Glutamatergic neuron (in vitro differentiated cells): ENCODE measurements around the gene APOBEC2. TPM values are rescaled to one million over a fixed set of nuclear protein-coding genes. Genes with fewer than 3 reads are reported as not detected.

Source experiments
- DNase-seq: peaks from one replicate; pipeline ENCODE4 v3.0.0; 2022
- H3K27ac Mint-ChIP-seq: one replicate; pipeline ENCODE4 v1.8.0; 2020; ENCODE audit warnings: mild to moderate bottlenecking, mixed read lengths, inconsistent platforms; ENCODE audit not compliant: unreplicated experiment
- H3K27me3 Mint-ChIP-seq: one replicate; pipeline ENCODE4 v1.8.0; 2020; ENCODE audit warnings: mild to moderate bottlenecking, moderate library complexity, mixed read lengths, inconsistent platforms; ENCODE audit not compliant: unreplicated experiment
- H3K36me3 Mint-ChIP-seq: one replicate; pipeline ENCODE4 v1.8.0; 2020; ENCODE audit warnings: mild to moderate bottlenecking, mixed read lengths, inconsistent platforms; ENCODE audit not compliant: unreplicated experiment
- H3K4me1 Mint-ChIP-seq: one replicate; pipeline ENCODE4 v1.8.0; 2020; ENCODE audit warnings: mild to moderate bottlenecking, low read depth, mixed read lengths, inconsistent platforms; ENCODE audit not compliant: unreplicated experiment
- H3K4me3 Mint-ChIP-seq: one replicate; pipeline ENCODE4 v1.8.0; 2020; ENCODE audit warnings: mild to moderate bottlenecking, mixed read lengths, inconsistent platforms; ENCODE audit not compliant: unreplicated experiment
- H3K9me3 Mint-ChIP-seq: one replicate; pipeline ENCODE4 v1.8.0; 2020; ENCODE audit warnings: mild to moderate bottlenecking, moderate library complexity, mixed read lengths, inconsistent platforms; ENCODE audit not compliant: unreplicated experiment
- CTCF ChIP-seq: fragments of 200-600 bp; sonication (generic); IDR thresholded peaks from one replicate; pipeline ENCODE4 v1.5.0; 2021; ENCODE audit not compliant: partially characterized antibody, unreplicated experiment
- total RNA-seq: library from RNA; stranded (reverse); fragmentation: NEBNext Ultra II Directional; extraction: Animal tissue kit (Norgen Biotek cat#: 25700); gene quantifications from one replicate; pipeline ENCODE4 v1.2.1, GENCODE V29; 2021; ENCODE audit not compliant: unreplicated experiment

APOBEC2 gene
- total RNA-seq, 1 donor from 2014 or later = 0.61 TPM

DNA sequence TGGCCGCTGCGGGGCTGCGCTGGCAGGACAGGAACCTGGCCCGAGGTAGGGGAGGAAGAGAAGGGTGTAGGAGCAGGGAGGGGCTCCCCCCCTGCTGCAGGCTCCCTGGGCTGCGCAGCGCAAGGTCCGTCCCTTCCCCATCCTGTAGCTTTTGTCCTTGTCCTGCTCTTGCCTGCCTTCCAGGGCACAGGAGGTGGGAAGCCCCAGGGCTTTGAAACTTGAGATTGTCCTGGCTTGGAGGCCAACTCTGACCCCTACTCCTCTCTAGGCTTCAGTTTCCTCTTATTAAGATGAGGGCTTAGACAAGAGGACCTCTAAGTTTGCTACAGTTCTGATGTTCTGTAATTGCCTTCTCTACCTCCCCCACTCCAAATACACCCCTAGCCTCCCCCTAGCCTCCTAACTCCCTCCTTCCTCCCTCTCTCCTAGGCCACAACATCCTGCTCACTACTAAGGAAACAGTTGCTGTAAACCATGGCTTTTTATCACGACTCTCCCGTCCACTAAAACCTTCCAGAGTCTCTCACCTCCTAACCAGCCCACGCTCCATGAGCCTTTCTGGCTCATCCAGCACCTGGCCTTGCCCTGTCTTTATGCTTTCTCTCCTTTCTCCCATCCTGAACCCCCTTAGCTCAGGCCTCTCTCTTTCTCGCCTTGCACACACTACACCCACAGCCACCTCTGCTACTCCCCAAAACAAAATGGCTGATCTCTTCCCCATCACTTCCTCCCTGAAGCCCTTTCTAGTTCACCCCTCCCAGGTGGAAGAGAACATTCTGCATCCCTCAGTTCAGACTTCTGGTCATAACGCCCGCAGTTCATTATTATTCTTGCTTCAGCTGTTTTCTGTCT is 24.2 kb upstream of the APOBEC2 start:
- DNase-seq = no peak
- TF ChIP-seq CTCF = no peak
- Mint-ChIP-seq H3K36me3 (peaks cover 5% of the 10 kb centered on the region), H3K4me3 (peak overlapping the region; percentile 67), H3K4me1 (peaks cover 5% of the 10 kb centered on the region), H3K27me3 (peaks cover 11% of the 10 kb centered on the region), H3K27ac (no peak overlapping the region), H3K9me3 (peaks cover 3% of the 10 kb centered on the region)

GRCh38 chr6:41032830-41033229 is 20.2 kb upstream of the APOBEC2 start:
- H3K9me3 Mint-ChIP-seq = peaks cover 3% of the 10 kb centered on the region
- peaks cover 5% of the 10 kb centered on the region for H3K36me3 Mint-ChIP-seq
- no peak overlapping the region for H3K4me3 Mint-ChIP-seq

DNA sequence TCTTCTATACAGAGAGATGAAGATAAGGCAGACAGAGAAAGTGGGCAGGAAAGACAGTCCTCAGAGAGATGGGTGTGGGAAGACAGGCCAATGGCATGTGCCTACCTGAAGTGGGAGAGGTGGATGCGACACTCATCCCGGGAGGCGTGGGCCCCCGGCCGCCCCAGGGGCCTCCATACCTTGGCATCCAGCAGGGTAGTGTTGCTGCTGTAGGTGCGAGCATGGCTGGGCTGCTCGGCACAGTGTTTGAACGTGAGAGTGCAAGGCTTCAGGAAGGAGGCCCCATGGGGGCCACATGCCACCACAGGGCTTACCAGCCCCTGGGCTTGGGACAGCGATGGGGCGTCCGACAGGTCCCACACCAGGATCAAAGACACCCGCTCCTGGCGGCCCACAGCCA is 19.2 kb upstream of the APOBEC2 start:
- no peaks in the 10 kb centered on the region for H3K4me1 Mint-ChIP-seq
- peaks cover 5% of the 10 kb centered on the region for H3K36me3 Mint-ChIP-seq
- H3K4me3 Mint-ChIP-seq = no peak overlapping the region
- no peak for DNase-seq
- H3K27ac Mint-ChIP-seq = no peak overlapping the region
- H3K9me3 Mint-ChIP-seq = peaks cover 3% of the 10 kb centered on the region
- H3K27me3 Mint-ChIP-seq = peaks cover 9% of the 10 kb centered on the region
- no peak for TF ChIP-seq CTCF

More at GRCh38 chr6:41032830-41033229, 20.2 kb upstream of the APOBEC2 start:
- no peaks in the 10 kb centered on the region for H3K4me1 Mint-ChIP-seq
- no peak overlapping the region for H3K27ac Mint-ChIP-seq
- TF ChIP-seq CTCF = no peak
- DNase-seq = no peak
- peaks cover 9% of the 10 kb centered on the region for H3K27me3 Mint-ChIP-seq

GRCh38 chr6:41036186-41036585 is 16.8 kb upstream of the APOBEC2 start:
- Mint-ChIP-seq H3K4me1 (no peaks in the 10 kb centered on the region), H3K4me3 (no peak overlapping the region), H3K9me3 (peaks cover under 1% of the 10 kb centered on the region), H3K27me3 (peaks cover 2% of the 10 kb centered on the region), H3K36me3 (peaks cover 2% of the 10 kb centered on the region), H3K27ac (no peak overlapping the region)
- DNase-seq = no peak
- no peak for TF ChIP-seq CTCF

DNA sequence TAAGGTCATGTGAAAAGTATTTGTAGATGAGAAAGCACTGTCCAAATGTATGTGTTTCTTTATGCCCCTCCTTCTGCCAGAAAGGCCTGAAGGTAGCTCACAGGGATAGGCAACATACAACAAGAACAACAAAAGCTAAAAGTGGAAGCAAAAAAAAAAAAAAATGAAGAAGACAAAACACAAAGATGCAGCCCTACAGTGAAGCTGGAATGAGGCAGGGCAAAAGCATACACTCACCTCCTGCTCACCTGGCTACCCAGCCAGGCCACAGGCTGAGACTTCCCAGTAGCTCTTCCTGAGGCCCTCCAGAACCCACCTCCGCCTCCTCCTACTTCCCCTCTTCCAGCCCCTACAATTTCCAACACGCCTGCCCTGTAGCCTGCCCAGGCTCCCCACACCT is 16.4 kb upstream of the APOBEC2 start:
- no peak for DNase-seq
- Mint-ChIP-seq H3K36me3 (no peaks in the 10 kb centered on the region), H3K27ac (no peak overlapping the region), H3K4me1 (no peaks in the 10 kb centered on the region), H3K4me3 (no peak overlapping the region), H3K9me3 (no peaks in the 10 kb centered on the region), H3K27me3 (peaks cover 2% of the 10 kb centered on the region)
- TF ChIP-seq CTCF = no peak
